Neural cell (in vitro differentiated cells): Measurements from ENCODE around the gene DDN. TPM values are rescaled to one million over a fixed set of nuclear protein-coding genes. Genes with fewer than 3 reads are reported as not detected.

ENCODE experiments used
- H2AFZ ChIP-seq: fragments of 200-600, 300-800 bp; sonication (generic), shearing (Covaris generic); 2 replicates; pipeline ENCODE4 v1.6.0; 2014; ENCODE audit warnings: low read depth, mild to moderate bottlenecking, antibody characterized with exemption, low read length, moderate library complexity
- H3F3A ChIP-seq: fragments of 200-600 bp; shearing (Covaris generic); 2 replicates; pipeline ENCODE4 v1.6.1; 2016; ENCODE audit warnings: mild to moderate bottlenecking, moderate library complexity, mixed read lengths, antibody characterized with exemption, low read length; ENCODE audit not compliant: insufficient read depth, poor library complexity, severe bottlenecking
- H3K27ac ChIP-seq: fragments of 200-600, 300-800 bp; sonication (generic), shearing (Covaris generic); 2 replicates; pipeline ENCODE4 v1.5.1; 2014; ENCODE audit warnings: mild to moderate bottlenecking, low read length, moderate library complexity
- H3K27me3 ChIP-seq: fragments of 300-800, 200-600 bp; sonication (generic), shearing (Covaris generic); 2 replicates; pipeline ENCODE4 v1.6.0; 2014; ENCODE audit warnings: mild to moderate bottlenecking, low read depth, low read length, moderate library complexity; ENCODE audit not compliant: insufficient read depth
- H3K36me3 ChIP-seq: fragments of 300-800, 200-600 bp; sonication (generic), shearing (Covaris generic); 2 replicates; pipeline ENCODE4 v1.5.1; 2014; ENCODE audit warnings: mild to moderate bottlenecking, antibody characterized with exemption, low read length, moderate library complexity; ENCODE audit not compliant: insufficient read depth
- H3K4me2 ChIP-seq: fragments of 300-800, 200-600 bp; sonication (generic), shearing (Covaris generic); 2 replicates; pipeline ENCODE4 v1.6.0; 2014; ENCODE audit warnings: mild to moderate bottlenecking, low read length
- H3K4me3 ChIP-seq: fragments of 300-800, 200-600 bp; sonication (generic), shearing (Covaris generic); 2 replicates; pipeline ENCODE4 v1.5.1; 2014; ENCODE audit warnings: mild to moderate bottlenecking, low read length, moderate library complexity
- H3K79me2 ChIP-seq: fragments of 200-600 bp; shearing (Covaris generic); replicated peaks from 2 replicates; pipeline ENCODE4 v1.6.0; 2014; ENCODE audit warnings: mild to moderate bottlenecking, low read length, moderate library complexity; ENCODE audit not compliant: insufficient read depth
- H3K9ac ChIP-seq: fragments of 300-800, 200-600 bp; sonication (generic), shearing (Covaris generic); 2 replicates; pipeline ENCODE4 v1.6.1; 2016; ENCODE audit warnings: mild to moderate bottlenecking, low read length, mixed read lengths
- H3K9me2 ChIP-seq: fragments of 200-600 bp; shearing (Covaris generic); 2 replicates; pipeline ENCODE4 v1.6.1; 2016; ENCODE audit warnings: mild to moderate bottlenecking, low read length, mixed read lengths; ENCODE audit not compliant: insufficient read depth
- H3K9me3 ChIP-seq: fragments of 200-600, 300-800 bp; sonication (generic), shearing (Covaris generic); 2 replicates; pipeline ENCODE4 v1.6.1; 2016; ENCODE audit warnings: mild to moderate bottlenecking, mixed run types, low read length, moderate library complexity, mixed read lengths
- H4K20me1 ChIP-seq: fragments of 200-600 bp; shearing (Covaris generic); 2 replicates; pipeline ENCODE4 v1.6.1; 2016; ENCODE audit warnings: mild to moderate bottlenecking, mixed run types; ENCODE audit not compliant: insufficient read depth
- EP300 ChIP-seq: fragments of 450-650 bp; conservative IDR thresholded peaks from 2 replicates; pipeline ENCODE4 v1.6.1; 2014; ENCODE audit warnings: antibody characterized with exemption, mild to moderate bottlenecking, moderate library complexity; ENCODE audit not compliant: poor library complexity, severe bottlenecking
- EZH2 ChIP-seq: fragments of 200-600, 300-800 bp; shearing (Covaris generic), sonication (generic); IDR thresholded peaks from 2 replicates; pipeline ENCODE4 v1.6.1; 2014; ENCODE audit warnings: antibody characterized with exemption, low read length, borderline replicate concordance, mild to moderate bottlenecking; ENCODE audit not compliant: insufficient read depth, poor library complexity, severe bottlenecking
- MXI1 ChIP-seq: fragments of 450-650 bp; conservative IDR thresholded peaks from 2 replicates; pipeline ENCODE4 v1.6.1; 2014; ENCODE audit warnings: antibody characterized with exemption, mild to moderate bottlenecking; ENCODE audit not compliant: poor library complexity, severe bottlenecking
- POLR2AphosphoS5 ChIP-seq: IDR thresholded peaks from 2 replicates; pipeline ENCODE4 v1.6.1; 2012
- RAD21 ChIP-seq: fragments of 450-650 bp; conservative IDR thresholded peaks from 2 replicates; pipeline ENCODE4 v1.6.1; 2014; ENCODE audit warnings: antibody characterized with exemption, mild to moderate bottlenecking, moderate library complexity
- SMC3 ChIP-seq: fragments of 450-650 bp; conservative IDR thresholded peaks from 2 replicates; pipeline ENCODE4 v1.6.1; 2014; ENCODE audit warnings: antibody characterized with exemption, mild to moderate bottlenecking, moderate library complexity; ENCODE audit not compliant: poor library complexity
- TAF1 ChIP-seq: IDR thresholded peaks from 2 replicates; pipeline ENCODE4 v1.6.1; 2012; ENCODE audit warnings: low read depth
- polyA plus RNA-seq: library from polyadenylated mRNA; depleted of rRNA; stranded (reverse); fragments of >200 nt; gene quantifications from 2 replicates; pipeline ENCODE4 v1.2.3, GENCODE V29; 2014
- TF ChIP-seq, protein P1 (sequence below): fragments of 450-650 bp; IDR thresholded peaks from 2 replicates; pipeline ENCODE4 v1.5.1; 2014; ENCODE audit warnings: antibody characterized with exemption, mild to moderate bottlenecking, moderate library complexity; ENCODE audit not compliant: poor library complexity, severe bottlenecking
- TF ChIP-seq, protein P2 (sequence below): IDR thresholded peaks from 2 replicates; pipeline ENCODE4 v1.6.1; 2012; ENCODE audit warnings: borderline replicate concordance

Gene DDN
- polyA plus RNA-seq, 1 donor from 2014 or later: 0.51 TPM

DNA sequence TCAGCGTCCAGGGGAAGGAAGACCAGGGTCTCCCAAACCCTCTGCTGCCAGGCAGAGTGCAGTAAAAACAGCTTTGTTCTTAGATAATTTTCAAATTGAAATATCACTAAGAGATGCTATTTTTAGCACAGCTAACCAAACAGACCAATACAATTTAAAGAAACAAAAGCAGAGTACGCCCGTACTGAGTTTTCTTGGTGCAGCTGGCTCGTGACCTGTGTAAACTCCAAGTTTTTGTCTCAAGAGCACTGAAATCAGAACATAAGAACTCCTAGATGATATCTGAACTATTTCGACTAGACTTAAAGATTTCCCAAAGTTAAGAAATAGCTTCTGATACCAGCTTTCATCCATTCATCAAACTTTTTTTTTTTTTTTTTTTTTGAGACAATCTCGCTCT is 52.2 kb downstream of the DDN start:
- Histone ChIP-seq H3K4me2 (no peak overlapping the region), H3K36me3 (no peaks in the 10 kb centered on the region), H4K20me1 (no peaks in the 10 kb centered on the region), H3K9ac (no peak overlapping the region), H3K27ac (no peak overlapping the region), H3K79me2 (peaks cover 27% of the 10 kb centered on the region), H3K9me2 (no peaks in the 10 kb centered on the region), H3K27me3 (no peaks in the 10 kb centered on the region), H3K9me3 (no peaks in the 10 kb centered on the region), H2AFZ (no peak overlapping the region), H3F3A (no peaks in the 10 kb centered on the region), H3K4me3 (no peak overlapping the region)
- TF ChIP-seq POLR2AphosphoS5 (no peak), MXI1 (no peak), TAF1 (no peak), SMC3 (no peak), EZH2 (no peak), RAD21 (no peak), EP300 (no peak)
- TF ChIP-seq, protein P1, sequence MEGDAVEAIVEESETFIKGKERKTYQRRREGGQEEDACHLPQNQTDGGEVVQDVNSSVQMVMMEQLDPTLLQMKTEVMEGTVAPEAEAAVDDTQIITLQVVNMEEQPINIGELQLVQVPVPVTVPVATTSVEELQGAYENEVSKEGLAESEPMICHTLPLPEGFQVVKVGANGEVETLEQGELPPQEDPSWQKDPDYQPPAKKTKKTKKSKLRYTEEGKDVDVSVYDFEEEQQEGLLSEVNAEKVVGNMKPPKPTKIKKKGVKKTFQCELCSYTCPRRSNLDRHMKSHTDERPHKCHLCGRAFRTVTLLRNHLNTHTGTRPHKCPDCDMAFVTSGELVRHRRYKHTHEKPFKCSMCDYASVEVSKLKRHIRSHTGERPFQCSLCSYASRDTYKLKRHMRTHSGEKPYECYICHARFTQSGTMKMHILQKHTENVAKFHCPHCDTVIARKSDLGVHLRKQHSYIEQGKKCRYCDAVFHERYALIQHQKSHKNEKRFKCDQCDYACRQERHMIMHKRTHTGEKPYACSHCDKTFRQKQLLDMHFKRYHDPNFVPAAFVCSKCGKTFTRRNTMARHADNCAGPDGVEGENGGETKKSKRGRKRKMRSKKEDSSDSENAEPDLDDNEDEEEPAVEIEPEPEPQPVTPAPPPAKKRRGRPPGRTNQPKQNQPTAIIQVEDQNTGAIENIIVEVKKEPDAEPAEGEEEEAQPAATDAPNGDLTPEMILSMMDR: no peak
- TF ChIP-seq, protein P2, sequence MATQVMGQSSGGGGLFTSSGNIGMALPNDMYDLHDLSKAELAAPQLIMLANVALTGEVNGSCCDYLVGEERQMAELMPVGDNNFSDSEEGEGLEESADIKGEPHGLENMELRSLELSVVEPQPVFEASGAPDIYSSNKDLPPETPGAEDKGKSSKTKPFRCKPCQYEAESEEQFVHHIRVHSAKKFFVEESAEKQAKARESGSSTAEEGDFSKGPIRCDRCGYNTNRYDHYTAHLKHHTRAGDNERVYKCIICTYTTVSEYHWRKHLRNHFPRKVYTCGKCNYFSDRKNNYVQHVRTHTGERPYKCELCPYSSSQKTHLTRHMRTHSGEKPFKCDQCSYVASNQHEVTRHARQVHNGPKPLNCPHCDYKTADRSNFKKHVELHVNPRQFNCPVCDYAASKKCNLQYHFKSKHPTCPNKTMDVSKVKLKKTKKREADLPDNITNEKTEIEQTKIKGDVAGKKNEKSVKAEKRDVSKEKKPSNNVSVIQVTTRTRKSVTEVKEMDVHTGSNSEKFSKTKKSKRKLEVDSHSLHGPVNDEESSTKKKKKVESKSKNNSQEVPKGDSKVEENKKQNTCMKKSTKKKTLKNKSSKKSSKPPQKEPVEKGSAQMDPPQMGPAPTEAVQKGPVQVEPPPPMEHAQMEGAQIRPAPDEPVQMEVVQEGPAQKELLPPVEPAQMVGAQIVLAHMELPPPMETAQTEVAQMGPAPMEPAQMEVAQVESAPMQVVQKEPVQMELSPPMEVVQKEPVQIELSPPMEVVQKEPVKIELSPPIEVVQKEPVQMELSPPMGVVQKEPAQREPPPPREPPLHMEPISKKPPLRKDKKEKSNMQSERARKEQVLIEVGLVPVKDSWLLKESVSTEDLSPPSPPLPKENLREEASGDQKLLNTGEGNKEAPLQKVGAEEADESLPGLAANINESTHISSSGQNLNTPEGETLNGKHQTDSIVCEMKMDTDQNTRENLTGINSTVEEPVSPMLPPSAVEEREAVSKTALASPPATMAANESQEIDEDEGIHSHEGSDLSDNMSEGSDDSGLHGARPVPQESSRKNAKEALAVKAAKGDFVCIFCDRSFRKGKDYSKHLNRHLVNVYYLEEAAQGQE: no peak

GRCh38 chr12:48946205-48946604 is 53.0 kb downstream of the DDN start:
- Histone ChIP-seq H3K79me2 (peaks cover 22% of the 10 kb centered on the region), H4K20me1 (no peaks in the 10 kb centered on the region), H3K36me3 (no peaks in the 10 kb centered on the region)

More at GRCh38 chr12:48946205-48946604, 53.0 kb downstream of the DDN start:
- no peak overlapping the region for H2AFZ ChIP-seq
- H3F3A ChIP-seq: no peaks in the 10 kb centered on the region
- no peaks in the 10 kb centered on the region for H3K9me2 ChIP-seq
- H3K4me3 ChIP-seq: no peak overlapping the region
- no peaks in the 10 kb centered on the region for H3K9me3 ChIP-seq
- H3K9ac ChIP-seq: no peak overlapping the region
- TF ChIP-seq, protein P2: no peak
- TF ChIP-seq, protein P1: no peak
- no peak for TF ChIP-seq EZH2
- no peaks in the 10 kb centered on the region for H3K27me3 ChIP-seq
- no peak overlapping the region for H3K4me2 ChIP-seq
- H3K27ac ChIP-seq: no peak overlapping the region
